ENCODE results near the gene PDE11A.

The PDE11A gene

DNA sequence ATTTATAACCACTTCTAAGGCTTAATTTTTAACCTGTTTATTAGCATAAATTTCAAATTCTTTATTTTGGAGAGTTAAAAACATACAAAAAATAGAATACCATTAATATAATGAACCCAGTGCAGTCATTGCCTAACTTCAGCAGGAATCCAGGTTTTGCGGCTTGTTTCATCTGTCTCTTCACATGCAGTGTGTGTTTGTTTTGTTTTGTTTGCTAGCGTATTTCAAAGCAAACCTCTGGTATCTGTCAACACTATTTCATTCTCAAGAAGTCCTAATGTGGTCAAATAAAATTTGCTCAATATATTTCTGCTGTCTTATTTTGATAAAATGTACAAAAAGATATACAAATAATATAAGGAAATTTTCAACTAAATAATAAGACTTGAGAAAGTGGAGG, 351.5 kb downstream of the PDE11A start:
- no peak for DNase-seq

DNA sequence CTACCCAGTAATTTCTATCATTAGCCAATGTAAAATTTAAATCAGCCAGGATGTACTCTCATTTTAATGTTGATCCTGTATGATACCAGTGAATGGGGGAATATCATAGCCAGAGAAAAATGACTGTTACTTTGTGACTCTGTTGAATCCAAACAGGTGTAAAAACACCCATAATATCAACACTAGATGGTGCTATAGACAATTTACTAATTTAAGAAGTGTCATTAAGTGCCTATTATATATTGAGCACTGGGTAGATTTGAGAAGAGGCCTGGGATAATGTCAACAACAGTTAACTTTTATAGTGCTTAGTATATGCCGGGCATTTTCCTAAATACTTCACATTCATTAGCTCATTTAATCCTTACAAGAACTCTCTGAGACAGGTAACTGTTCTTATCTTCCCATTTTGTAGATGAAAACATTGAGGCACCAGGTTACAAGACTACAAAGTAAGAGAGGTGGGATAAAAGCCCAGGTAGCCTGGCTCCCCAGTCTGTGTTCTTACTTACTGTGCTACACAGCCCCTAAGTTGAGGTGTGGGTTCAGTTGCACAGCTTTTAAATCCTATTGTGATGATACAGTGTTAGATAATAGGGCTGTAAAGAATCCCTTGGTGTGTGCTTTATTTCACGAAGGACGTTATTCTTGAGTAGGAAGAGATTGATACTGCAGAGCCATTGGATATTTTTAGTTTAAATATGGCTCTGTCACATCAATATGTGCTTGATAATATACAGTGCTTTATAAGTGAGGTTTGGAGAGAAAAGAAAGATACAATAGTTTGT, 354.6 kb downstream of the PDE11A start:
- no peak for DNase-seq

DNA sequence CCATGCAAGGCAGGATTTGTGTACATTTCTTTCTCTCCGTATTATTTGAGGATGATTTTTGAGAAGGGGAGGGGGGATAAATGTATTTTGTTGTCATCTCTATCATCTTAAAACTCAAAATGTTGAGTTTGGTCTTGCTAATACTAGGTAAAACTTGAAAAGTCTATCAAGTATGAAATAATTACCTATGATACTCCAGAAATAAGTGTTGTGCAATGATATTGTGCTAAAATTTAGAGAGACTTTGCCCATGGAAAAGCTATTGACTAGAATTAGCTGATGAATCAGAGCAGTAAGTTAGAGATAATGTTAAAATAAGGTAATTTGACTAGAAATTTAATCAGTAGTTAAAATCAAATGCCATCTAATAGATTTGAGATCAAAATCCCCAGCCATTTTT, 356.1 kb downstream of the PDE11A start:
- DNase-seq = no peak

DNA sequence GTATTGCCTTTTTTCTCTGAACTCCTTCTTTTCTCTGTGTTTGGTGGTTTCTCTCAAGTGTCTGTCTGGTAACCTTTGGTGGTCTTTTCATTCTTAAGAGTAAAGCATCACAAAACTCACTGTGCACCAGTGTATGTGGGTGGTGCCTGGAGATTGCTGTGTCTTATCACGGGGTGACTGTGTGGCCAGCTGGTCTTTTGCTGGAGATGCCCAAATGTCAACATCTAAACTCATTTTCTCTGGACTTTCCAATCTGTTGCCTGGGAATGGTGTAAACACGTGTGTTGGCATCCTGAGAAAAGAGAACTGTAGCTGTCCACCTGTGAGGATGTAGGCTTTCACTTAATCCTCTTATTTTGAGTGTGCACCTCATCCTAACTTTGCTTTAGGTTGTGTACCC, 356.8 kb downstream of the PDE11A start:
- DNase-seq = no peak

DNA sequence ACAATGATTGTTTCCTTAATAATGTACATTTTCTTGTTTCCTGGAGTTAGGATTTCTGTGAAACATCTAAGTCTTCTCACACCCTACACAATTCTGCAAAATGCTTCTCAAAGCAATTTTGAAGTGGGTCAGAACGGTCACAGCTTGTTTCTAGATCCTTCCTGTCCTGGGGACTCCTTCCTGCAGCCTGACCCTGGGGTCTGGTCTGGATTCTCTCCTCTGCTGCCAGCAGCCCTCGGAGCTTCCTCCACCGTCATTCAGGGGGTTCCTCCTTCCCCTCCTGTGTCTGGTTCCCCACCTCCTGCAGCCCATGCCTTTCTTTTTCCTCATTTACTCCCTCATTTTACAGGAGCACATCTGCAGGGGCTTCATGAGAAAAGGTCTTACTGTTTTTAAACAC, 357.9 kb downstream of the PDE11A start:
- DNase-seq = no peak

DNA sequence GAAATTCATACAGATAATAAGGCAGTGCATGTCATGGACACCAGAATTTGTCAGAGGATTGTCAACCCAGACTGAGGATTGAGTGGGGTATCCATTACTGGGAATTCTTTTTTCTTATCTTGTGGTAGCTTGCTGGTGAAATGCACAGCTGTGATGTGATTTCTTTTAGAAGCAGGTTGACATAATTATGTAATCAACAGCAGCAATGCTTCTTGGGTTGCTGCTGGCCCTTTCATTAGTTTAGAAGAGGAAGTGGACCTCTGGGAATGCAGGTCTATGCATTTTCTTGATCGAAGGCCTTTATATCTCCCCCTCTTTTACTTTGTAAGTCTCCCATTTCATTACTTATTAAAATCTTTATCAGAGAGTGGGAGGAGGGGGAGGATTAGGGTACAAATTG, 360.1 kb downstream of the PDE11A start:
- DNase-seq = no peak

DNA sequence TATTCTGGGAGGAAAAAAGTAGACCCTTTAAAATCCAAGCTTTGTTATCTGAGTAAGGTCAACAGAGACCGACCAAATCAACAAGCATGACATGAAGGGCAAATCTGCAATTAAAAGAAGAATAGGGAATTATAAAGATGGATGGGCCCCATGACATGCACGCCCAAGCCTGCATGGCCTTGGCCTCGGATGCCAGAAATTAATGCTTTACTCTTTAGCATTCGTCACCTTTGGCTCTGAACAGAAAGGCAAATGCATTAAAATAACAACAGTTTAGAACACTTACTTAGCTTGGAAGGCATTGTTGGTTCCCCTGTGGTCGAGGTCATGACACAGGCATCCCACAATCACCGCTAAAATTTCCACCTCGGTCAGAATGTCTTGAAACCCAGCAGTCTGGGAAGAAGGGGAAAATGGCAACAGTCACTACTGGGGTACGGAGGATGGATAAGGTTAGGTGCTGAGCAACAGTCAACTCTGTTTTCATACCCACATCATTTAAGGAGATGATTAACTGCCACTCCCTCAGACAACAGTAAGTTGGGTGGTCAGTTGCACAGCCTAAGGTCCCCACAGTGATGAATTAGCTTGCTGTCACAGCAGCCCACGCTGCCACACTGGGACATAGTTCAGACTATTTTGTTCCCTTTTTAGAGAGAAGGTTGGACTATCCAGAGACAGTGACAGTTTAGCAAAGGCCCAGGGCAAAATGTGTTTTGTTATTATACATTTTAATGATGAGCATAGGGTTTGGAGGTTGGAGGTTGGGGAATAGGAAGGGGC, 360.9 kb downstream of the PDE11A start:
- no peak for DNase-seq

DNA sequence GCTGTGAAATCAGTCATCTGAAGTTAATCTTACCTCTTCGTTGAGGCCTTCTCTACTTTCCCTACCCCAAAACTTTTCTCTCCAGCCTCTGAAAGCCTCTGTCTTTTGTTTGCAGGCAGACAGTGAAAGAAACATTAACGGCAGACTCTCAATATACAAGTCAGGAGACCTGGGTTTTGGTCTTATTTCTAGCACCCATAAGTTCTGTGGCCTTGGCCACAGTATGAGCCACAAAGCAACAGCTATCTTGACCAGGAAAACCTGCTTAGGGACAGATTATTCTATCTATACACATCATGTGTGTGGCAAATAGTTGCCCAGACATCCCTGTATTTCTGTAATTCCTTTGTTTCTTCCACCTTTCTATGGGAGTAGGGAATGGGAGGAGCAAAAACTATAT, 361.7 kb downstream of the PDE11A start:
- no peak for DNase-seq

DNA sequence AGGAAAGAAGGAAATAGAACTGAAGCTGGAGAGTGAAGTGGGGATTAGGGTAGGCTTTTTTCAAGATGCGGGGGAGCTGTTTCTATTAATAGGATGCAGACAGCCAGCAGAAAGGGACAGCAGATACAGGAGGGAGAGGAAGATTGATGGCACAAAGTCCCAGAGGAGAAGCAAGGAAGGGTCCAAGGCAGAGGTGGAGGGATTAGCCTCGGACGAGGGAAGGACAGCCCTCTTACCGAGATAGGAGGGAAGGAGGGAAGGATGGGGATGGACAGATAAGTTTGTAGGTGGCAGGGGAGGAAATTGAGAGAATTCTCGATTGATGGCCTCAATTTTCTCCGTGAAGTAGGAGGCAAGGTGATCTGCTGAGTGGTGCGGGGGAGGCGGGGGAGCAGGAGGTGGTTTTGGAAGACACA, 362.6 kb downstream of the PDE11A start:
- no peak for DNase-seq

DNA sequence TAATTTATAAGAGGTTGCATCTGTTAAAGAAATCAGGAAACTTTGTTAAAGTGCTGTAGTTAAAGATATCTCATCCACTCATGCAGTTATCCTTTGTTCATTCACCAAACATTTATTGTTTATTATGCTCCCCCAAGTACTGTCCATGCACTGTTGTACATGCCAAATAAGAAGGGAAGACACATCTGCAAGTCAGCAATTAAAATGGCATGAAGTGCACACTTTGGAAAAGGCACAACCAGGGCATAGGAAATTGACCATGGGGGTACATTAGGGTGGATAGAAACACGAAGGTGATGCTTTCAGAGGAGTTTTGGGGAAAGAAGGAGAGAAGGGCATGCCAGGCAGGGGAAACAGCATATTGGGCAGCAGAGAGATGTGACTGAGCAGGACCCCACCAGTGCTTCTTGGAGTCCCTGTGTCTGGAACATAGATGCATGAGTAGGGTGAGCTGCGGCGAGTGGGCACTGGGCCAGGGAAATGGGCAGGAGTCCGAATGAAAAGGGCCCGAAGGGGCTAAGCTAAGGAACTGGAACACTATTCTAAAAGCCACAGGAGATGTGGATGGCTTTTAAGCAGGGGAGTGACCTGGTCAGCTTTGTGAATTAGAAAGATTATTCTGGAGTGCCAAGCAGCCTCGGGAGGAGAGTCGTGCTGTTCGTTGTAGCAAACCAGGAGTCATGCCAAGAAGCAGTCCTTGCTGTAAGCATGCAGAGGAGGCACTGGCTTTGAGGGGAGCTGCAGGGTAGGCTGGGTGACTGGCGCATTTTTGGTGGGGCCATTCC, 363.7 kb downstream of the PDE11A start:
- DNase-seq = no peak

DNA sequence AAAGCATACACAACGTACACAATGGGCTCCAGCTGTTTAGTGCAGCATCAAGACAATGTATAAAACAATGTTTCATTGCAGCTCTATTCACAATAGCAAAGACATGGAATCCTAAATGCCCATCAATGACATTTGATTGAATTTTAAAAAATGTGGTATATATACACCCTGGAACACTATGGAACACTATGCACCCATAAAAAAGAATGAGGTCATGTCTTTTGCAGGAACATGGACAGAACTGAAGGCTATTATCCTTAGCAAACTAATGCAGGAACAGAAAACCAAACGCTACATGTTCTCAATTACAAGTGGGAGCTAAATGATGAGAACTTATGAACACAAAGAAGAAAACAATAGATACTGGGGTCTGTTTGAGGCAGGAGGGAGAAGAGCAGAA, 364.5 kb downstream of the PDE11A start:
- no peak for DNase-seq

DNA sequence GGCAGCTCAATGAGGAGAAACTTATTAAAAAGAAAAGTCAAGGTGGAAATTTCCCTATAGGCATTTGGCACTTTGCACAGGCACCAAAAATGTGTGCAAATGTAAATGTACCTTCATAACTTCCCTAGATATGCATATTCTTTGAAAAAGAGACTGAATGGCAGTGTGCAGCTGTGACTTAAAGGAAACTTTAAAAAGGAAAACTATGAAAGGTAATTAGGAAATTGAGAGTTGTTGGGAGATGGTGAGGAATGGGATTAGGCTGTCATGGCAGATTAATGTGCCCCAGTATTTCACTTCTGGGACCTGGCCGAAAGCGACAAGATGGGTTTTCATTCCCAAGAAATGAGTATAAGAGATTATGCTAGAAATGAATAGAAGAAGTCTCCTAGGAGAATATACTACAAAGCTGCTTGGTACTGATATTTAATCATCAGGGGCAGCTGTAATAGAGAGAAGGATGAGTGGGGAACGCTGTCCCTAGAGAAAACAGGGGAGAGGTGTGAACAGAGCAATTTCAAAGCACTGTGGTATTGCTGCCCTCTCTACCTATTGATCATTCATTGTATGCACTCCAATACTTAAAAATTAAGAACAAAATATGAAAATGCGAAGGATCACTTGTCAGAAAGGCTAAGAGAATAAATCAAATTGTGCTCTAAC, 366.9 kb downstream of the PDE11A start:
- DNase-seq = no peak

DNA sequence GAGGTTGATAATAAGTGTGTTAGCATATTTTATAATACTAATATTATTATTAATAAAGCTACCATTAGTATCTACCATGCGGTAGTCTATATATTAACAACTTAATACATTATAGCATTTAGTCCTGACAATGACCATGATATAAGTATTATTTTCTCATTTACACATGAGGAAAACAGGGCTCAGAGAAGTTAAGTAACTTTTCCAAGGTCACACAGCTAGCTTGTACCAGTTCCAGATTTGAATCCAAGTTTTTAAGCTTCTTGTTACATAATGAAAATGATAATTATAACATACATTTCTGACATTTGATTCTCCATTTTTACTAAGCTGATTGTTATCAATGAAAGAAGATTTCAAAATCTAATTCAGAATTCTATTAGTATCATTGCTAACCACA, 369.4 kb downstream of the PDE11A start:
- no peak for DNase-seq

DNA sequence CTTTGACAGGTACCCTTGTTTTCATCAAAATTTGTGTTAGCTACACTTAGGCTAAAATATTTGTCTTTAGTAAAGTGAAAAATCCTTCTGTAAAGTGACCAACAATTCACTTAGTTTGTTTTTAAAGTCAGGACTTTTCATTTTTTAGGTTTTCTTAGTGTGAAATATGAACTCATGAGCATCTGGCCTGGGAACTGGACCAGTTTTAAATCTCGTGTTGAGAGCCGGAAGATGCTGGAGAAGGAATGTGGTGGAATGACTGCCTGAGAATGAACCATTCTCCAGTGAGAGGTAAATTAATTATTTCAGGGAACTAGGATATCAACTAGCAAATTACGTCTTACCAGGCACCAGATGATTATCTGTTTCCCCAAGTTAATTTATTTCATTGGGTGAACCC, 374.3 kb downstream of the PDE11A start:
- no peak for DNase-seq

DNA sequence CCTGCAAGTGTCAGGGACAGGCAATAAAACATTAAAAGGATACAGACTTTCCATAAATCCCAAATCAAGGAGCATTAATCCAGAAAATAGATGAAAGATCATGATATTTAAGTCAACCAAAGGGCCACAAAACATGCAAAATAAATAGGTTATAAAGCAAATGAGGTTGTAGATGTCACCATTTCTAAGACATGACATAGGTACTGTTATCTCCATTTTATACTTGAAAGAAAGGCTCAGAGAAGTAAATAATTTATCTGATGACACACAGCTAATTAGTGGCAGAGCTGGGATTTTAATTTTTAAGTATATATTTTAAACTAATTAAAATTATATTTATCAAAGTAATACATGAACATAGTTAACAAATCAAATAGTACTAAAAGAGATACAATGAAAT, 378.2 kb downstream of the PDE11A start:
- no peak for DNase-seq

DNA sequence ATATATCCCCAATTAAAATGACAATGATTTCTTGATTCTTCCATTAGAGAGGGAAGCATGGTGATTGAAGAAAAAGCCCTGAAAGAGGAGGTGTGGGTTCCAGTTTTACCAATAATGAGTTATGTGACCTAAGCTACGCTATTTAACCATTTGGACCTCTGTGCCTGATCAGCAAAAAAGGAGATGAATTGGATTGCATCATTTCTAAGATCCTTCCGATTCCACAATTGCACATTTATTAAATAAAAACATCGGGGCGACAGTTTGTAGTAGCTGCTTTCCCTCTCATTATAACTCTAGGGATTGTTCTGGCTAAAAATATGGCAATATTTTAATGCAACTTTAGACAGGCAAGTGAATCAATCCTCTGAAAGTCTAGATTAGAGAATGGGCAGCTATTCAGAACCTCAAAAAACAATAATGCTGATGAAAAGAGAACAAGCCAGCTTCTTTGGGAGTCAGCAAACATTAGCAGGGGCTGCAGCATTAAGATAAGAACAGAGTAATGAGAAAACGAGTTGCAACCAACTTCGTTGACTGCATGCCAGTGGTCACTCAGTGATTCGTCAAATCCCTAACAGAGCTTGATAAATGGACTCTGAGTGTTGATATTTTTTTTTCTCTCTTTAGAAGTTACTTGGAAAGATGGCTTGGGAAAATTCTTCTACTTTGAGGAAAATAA, 378.8 kb downstream of the PDE11A start:
- DNase-seq = no peak

DNA sequence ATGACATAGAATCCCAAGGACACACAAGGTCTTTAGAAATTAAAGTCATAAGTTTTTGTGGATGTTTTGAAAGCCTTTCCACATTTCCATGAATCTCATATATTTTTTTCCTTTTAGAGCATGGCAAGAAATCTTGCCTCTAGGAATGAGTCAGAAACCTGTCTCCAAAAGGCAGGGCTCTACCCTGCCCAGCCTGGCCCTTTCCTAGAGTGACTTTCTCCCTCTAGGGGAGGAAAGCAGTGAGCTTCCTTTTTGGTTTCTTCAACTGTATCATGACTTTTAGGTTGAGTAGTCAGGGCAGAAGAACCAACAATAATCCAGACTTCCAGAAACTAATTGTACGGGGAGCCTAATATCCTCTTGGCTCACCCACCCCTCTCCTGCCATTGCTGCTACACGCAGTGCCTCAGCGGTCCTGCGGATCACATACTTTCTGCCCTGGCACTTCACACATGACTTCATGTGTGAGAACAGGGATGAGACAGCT, 379.8 kb downstream of the PDE11A start:
- DNase-seq = no peak

DNA sequence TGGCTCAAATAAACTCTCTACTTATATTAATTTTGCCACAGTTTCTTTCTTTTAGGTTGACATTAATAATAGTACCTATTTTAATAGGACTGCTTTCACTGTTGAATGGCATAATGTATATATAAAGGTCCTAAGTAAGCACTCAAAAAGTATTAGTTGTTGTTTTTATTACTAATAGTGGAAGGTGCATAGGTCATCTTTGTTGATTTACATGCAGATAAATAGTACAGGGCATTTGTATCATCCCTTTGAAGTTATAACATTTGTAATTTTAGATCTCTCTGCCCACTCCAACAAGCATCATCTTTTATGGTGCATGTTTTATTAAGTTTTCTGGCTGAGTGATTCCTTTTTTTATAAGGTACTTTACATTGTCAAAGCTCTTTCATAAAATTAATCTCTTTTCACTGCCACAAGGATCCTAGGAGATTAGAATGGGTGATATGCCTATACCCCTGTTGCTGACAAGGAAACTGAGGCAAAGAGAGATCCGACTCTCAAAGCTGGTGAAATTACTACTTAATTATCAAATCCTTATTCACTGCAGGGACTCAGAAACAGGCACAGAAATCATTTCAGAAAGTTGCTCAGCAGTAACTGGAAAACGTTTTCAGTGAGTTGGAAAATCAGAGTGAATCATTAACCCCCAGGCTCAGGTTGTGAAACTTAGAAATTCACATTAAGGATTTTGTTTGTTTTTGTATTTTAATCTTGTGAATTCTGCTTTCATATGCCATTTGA, 380.4 kb downstream of the PDE11A start:
- no peak for DNase-seq

DNA sequence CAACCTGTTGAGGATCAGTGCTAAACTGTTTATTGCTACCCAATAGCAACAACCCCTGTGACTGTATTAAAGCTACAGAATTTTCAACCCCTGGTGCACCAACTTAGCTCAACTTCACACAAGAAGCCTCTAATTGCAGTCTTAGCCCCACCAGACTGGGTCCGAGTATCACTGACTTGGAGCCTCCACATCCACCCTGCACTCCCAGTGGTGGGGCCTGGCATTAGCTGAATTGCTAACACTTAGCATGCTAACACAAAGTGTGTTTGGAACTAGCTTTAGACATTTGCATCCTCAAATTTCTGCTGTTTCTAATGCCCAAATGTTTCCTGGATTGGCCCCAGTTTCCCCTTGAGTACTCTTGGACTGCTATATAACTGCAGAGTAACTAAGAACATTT, 381.4 kb downstream of the PDE11A start:
- DNase-seq = no peak

DNA sequence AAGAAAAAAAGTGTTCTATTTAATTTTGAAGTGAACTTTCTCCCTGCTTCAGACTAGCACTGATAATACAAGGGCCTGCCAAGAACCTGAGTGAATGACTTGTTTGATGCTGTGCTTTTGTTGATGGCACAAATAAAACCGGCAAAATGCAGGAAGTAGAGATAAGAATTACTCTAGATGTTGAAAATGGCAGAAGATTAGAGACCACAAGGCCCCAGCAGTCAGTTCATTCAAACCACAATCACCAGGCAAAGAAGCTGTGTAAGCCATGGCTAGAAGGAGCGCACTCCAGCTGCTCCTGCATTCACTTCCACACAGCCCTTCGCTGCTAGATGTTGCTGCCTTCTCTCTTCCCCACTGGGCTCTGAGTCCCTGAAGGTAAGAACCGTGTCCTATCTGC, 383.0 kb downstream of the PDE11A start:
- no peak for DNase-seq

DNA sequence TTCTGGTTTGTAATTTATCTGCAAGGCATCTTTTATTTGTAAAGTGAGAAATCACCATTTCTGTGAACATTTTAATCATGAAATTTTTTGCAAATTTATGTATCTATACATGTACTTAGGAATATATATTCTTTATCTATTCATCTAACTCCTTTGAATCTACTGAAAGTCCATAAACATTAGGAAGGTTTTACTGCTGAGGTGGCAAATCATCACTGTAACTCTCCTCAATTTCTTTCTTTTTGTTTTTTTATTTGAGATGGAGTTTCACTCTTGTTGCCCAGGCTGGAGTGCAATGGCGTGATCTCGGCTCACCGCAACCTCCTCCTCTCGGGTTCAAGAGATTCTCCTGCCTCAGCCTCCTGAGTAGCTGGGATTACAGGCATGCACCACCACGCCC, 383.7 kb downstream of the PDE11A start:
- DNase-seq = no peak

DNA sequence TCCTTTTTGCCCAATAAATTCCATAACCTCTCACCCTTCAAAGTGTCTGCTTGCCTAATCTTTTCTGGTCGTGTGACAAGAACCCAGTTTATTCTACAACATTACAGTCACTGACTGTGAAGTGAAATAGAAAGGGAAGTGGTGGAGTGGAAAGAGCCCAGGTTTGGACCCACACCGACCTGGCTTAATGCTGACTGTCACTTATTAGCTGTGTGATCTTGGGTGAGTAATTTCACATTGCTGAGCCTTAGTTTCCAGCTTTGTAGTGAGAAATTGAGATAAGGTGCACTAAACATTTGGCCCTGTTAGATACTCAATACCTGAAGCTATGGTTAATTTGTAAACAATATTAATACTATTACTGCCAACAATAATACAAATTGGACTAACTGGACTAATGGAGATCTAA, 388.9 kb downstream of the PDE11A start:
- no peak for DNase-seq

All from activated effector memory CD4-positive, alpha-beta T cell treated with Interleukin-2 at 50 U/mL for 16 hours (primary cell).